NCI-H2171 (cell line): ENCODE results near the gene PKD1L1.
"Not testable (repeated sequence)": the region's sequence is repeated elsewhere in the genome, so short reads cannot be mapped to it uniquely, and the experiment has no call there.

Experiments used
- DNase-seq: peaks from one replicate; lab custom pipeline; 2025; lab: John Stamatoyannopoulos, UW

PKD1L1 gene

DNA sequence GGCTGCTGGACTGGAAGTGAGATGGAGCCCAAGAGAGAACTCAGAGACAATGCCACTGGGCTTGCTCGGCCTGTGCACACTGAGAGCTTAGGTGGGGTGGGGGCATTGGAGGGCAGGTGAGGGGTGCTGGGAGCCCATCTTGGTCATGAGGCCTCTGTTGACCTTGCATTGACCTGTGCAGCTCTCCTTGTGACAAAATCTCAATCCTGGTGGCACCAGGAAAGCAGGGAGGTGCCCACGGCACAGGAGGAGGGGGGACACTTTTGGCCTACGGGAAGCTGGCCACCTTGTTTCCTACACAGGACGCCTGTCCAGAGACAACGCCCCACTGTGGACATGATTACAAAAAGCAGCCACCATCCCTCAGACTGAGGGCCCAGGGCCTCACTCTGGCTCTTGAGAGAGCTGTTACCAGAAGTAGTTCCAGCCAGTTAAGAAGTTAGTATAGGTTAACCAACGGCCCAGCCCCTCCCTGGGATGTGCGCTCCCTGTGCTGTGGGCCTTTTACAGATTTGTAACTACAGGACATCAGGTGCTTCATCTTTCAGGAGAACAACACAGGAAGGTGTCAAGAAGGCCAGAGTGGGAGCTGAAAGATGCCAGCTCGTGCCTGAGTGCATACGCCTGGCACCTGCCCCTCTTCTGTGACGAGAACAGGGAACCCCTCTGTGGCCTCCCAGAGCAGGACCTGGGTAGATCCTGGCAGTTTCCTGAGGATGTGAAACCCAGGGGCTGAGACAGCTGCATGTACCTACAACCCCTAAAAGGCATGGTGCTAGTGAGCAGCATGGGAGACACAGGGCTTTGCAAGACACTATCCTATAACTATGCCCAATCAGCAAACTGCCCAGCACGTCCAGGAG, 10.3 kb downstream of the PKD1L1 start:
- no peak for DNase-seq

- DNase-seq: no peak
Measured at GRCh38 chr7:47937065-47937687, 11.1 kb downstream of the PKD1L1 start.

DNA sequence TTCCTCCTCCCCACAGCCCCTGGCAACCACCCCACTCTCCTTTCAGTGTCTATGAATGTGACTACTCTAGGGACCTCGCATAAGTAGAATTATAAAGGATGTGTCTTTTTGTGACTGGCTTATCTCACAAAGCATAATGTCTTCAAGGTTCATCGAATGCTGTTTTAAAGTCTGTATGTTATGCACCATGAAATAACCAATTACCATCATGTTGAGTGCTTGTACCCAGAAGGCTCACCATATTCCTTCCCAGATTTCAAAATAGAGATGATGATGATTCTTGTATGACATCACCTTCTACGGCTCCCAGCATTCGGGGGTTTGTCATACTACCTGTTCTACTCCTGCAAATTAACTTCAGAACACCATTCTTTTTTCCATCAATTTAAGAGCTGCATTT, 11.9 kb downstream of the PKD1L1 start:
- no peak for DNase-seq

DNA sequence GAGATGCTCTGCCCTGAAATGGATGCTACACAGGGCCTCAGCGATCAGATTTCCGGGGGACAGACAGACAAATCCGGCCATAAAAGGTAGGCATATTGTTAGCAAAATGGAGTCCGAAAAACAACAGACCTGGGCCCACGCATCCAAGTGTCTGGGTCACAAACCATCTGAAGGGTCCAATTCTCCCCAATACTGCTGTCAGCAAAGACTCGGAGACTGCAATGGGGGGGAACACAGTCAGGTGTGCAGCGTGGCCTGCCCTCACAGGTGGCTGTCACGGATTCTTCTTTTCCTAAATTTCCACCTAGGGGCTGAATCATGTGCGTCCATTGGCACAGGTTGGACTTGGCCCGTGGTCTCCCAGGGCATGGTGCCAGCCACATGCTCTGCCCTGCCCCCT, 12.9 kb downstream of the PKD1L1 start:
- DNase-seq: no peak

- DNase-seq: no peak
Measured at GRCh38 chr7:47934831-47935230, 13.4 kb downstream of the PKD1L1 start.

DNA sequence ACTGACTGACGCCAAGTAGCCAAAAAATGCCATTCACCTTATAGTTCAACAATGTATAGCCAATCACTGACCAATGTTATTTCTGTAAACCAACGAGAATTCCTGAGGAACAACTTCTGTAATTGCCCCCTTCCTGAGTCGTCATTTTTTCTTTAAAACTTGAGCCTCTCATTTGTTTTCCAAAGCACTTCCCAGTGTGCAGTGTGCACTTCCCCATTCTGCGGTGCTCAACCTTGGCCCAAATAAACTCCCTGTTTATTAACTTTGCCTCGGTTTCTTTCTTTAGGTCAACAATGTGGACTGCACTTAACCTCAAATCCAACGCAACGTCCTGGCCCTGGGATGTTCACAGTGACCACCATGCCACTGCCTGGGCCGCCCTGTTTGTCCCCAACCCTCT, 15.1 kb downstream of the PKD1L1 start:
- no peak for DNase-seq

DNA sequence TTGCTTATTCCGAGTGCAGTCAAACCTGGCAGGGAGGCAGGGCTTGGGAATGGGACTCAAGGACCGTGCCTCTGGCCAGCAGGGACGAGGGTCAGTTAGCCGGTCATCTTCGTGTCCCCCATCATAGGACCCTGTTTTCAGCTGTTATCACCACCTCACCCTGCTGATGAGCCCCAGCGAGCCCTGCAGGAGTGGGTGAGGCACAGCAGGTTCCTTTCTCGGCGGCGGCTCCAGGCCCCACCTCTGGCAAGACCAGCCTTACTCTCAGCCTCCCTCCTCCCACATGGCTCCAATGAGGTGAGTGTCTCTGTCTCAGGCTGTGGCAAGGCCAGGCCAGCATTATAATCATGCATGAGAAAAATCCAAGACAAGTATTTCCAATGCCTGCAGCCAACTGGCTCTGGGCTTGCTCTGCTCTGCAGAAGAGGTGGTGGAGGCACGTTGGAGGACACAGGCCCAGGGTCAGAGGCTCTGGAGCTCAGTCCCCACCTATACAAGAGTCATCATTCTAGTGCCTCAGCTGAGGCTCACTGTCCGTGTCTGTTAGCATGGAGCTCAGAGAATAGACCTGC, 15.7 kb downstream of the PKD1L1 start:
- DNase-seq: no peak

- no peak for DNase-seq
Measured at GRCh38 chr7:47932016-47932415, 16.2 kb downstream of the PKD1L1 start.

DNA sequence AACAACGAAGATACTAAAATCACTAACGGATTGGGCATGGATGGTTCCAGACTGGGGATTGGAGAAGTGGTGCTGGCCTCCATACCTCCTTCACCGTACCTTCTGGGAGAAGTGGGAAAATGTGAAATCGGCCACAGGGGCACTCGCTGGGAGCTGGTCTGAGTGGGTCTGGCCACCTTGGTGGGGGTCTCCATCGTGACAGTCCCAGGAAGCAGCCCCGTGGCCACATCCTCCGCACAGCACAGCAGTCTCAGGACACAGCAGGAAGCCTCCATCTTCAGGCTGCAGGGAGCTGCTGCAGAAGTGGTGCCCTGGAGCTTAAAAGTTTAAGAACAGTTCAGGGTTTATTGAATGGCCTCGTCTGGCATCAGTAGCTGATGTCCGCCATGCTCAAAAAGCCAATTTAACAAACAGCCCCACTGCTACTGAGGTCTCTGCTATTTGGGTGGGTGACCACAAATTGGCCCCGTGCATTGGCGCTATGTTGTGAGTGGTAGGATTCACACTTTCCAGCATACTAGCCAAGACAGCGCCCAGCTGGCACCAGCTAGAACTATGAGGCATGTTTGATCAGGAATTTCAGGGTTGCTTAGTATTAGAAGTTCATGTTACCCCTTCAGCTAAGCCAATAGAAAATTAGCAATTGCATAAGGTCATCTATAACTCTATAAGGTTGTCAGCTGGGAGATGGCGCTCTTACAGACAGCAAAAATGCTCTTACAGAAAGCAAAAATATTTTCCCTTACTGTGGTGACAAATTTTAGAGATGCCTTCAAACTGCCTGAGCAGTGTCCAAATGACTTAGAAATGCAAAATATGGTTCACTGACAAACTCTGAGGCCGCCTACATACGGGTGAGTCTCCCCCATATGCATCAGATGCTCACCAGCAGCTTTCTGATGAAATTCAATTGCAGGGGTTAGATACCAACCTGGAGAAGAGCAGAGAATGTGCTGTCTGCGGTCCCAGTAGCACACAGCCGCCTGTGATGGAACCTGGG, 17.0 kb downstream of the PKD1L1 start:
- DNase-seq: no peak

DNA sequence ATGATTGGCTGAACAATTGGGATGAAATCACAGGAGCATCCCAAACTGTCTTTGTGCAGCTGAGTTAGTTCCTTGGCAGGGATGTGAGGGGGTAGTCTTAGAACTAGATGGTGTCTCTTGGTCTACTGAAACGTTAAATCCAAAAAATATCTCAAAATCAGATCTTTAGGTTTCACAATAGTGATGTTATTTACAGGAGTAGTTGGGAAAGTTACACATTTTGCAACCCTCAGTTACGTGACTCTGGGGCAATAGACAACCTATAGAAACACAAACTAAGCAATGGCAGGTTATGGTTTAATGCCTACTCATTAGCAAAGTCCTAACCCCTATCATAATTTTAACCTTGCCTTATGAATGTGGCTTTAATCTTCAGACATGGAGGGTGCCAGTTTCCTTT, 24.0 kb downstream of the PKD1L1 start:
- no peak for DNase-seq

DNA sequence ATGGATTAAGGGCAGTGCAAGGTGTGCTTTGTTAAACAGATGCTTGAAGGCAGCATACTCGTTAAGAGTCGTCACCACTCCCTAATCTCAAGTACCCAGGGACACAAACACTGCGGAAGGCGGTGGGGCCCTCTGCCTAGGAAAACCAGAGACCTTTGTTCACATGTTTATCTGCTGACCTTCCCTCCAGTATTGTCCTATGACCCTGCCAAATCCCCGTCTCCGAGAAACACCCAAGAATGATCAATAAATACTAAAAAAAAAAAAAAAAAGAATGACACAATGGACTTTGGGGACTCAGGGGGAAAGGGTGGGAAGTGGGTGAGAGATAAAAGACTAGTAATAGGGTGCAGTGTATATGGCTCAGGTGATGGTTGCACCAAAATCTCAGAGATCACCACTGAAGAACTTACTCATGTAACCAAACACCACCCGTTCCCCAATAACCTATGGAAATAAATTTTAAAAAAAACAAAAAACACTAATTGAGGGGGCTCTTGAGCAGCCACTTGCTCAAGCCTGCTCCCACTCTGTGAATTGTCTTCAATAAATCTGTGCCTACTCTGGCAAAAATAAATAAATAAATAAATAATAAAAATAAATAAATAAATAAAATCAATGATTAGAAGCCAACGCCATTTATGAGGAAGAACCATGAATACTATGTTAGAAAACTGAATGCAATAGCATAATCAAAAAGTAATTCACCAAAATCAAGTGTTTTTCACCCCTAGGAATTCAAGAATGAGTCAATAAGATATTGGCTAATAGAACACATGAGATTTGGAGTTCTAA, 25.0 kb downstream of the PKD1L1 start:
- DNase-seq: not testable (repeated sequence)

DNA sequence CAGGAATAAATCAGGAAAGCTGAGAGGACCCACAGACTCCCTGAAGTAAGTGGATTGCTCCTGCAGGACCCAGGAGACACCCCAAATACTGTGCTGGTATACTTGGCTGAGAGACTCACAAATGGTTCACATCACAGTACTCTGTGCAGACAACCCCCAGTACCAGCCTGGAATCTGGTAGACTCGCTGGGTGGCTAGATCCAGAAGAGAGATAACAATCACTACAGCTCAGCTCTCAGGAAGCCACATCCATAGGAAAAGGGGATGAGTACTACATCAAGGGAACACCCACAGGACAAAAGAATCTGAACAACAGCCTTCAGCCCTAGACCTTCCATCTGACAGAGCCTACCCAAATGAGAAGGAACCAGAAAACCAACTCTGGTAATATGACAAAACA, 31.8 kb downstream of the PKD1L1 start:
- not testable (repeated sequence) for DNase-seq

DNA sequence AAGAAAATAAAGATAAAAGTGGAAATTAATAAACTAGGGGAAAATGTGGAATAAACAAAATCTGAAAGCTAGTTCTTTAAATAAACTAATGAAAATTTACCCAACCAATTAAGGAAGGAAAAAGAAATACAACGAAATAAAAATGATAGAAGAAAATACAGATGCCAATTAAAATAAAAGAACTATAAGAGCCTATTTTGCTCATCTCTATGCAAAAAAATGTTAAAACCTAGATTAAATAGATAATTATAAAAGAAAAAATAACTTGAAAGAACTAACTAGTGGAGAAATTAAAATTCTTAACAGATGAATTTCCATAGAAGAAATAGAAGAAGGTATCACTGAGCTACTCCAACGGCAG, 32.7 kb downstream of the PKD1L1 start:
- DNase-seq: no peak

GRCh38 chr7:47914717-47915615, 33.3 kb downstream of the PKD1L1 start:
- no peak for DNase-seq

GRCh38 chr7:47912332-47912731, 35.9 kb downstream of the PKD1L1 start:
- no peak for DNase-seq

- no peak for DNase-seq
Measured at GRCh38 chr7:47908720-47909119, 39.5 kb downstream of the PKD1L1 start.

- DNase-seq: no peak
Measured at GRCh38 chr7:47907981-47908616, 40.2 kb downstream of the PKD1L1 start.

DNA sequence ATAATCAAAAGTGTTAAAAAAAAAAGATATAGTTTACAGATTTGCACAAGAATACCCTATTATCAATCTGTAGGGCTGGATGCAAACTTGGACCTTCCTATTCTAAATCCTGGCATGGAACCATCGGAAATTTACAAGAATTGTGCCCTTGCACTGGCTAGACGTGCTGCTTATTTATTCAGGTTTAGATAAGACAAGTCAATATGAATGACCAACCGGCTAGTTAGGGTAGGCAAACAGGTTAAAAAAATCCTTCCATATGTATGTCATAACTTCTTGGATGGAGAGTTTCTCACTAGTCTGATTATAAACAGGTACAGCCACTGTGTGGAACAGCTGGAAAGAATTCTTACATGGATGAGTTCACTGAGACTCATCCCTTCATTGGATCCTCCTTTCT, 41.4 kb downstream of the PKD1L1 start:
- DNase-seq: no peak

- no peak for DNase-seq
Measured at GRCh38 chr7:47905076-47905920, 43.0 kb downstream of the PKD1L1 start.
